Dendritic cell treated with granulocyte-macrophage colony-stimulating factor and Interleukin-4, amounts not matched to agents 40 ng/mL and 50 ng/mL, for 4 days (primary cell): ENCODE results near the gene DKK3.

Source experiments
- H3K27ac Mint-ChIP-seq: one replicate; pipeline ENCODE4 v1.8.0; 2022; ENCODE audit warnings: mild to moderate bottlenecking, mixed read lengths
- H3K27me3 Mint-ChIP-seq: one replicate; pipeline ENCODE4 v1.8.0; 2022; ENCODE audit warnings: mild to moderate bottlenecking, mixed read lengths
- H3K36me3 Mint-ChIP-seq: one replicate; pipeline ENCODE4 v1.8.0; 2022; ENCODE audit warnings: low read depth, mixed read lengths
- H3K4me1 Mint-ChIP-seq: one replicate; pipeline ENCODE4 v1.8.0; 2022; ENCODE audit warnings: low read depth, mixed read lengths
- H3K4me3 Mint-ChIP-seq: one replicate; pipeline ENCODE4 v1.8.0; 2022; ENCODE audit warnings: mild to moderate bottlenecking, moderate library complexity, mixed read lengths
- H3K9me3 Mint-ChIP-seq: one replicate; pipeline ENCODE4 v1.8.0; 2022; ENCODE audit warnings: mixed read lengths
- intact Hi-C: fragments of 100-400 bp; cut with micrococcal nuclease; formaldehyde crosslinking; loops from one replicate; pipeline ENCODE4 v1.15.0; 2022

The DKK3 gene

DNA sequence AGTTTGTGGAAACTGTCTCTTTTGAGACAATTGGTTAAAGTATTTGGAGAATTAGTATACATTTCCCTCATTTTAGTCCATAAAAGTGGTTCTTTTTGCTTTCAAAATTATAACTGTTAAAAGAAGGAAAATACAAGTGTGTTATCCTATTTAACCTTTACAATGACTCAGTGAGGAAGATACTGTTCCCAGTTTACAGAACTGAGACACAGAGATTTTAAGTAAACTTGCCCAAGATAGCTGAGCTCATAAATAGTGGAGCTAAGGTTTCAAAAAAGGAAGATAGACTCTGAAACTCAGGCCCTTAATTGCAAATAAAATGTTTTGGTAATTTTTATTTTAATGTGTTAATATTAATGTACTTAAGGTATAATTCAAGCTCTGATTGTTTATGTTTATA is 58.9 kb downstream of the DKK3 start:
- no peaks in the 10 kb centered on the region for H3K9me3 Mint-ChIP-seq
- H3K4me3 Mint-ChIP-seq, result no peak overlapping the region
- H3K27me3 Mint-ChIP-seq, result no peaks in the 10 kb centered on the region
- peaks cover 81% of the 10 kb centered on the region for H3K36me3 Mint-ChIP-seq
- H3K27ac Mint-ChIP-seq, result no peak overlapping the region
- no peaks in the 10 kb centered on the region for H3K4me1 Mint-ChIP-seq
- intact Hi-C loops, result no loop called here

DNA sequence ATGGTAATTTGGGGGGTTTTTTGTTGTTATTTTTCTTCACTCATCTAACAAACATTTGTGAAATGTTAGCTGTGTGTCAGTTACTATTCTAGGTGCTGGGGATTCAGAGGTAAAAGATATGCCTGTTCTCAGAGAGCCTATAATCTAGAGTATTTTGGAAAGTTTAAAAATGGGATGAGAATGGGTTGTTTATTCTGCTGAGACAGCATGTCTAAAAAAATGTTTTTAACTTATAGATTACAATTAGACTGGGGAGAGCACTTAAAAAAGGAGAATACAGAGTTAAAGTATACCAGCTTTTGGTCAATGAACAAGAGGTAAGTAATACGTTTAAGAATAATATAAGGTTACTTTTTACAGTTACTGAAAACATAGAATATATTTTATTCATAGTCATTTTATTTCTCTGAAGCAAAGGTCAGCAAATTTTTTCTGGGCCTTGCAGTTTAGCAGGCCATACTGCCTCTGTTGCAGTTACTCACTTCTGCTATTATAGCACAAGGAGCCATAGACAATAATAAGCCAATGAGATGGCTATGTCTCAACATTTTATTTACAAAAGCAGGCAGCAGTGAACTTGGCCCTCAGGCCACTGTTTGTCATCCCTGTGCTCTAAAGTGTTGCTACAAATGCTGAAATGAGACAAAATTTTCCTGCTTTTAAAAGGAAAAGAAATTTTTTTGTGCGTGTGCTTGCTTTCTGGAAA is 60.0 kb downstream of the DKK3 start:
- Mint-ChIP-seq H3K27ac (peak overlapping the region; percentile 42), H3K9me3 (no peaks in the 10 kb centered on the region), H3K36me3 (peaks cover 77% of the 10 kb centered on the region), H3K27me3 (no peaks in the 10 kb centered on the region), H3K4me1 (no peaks in the 10 kb centered on the region), H3K4me3 (no peak overlapping the region)
- intact Hi-C loops, result no loop called here

DNA sequence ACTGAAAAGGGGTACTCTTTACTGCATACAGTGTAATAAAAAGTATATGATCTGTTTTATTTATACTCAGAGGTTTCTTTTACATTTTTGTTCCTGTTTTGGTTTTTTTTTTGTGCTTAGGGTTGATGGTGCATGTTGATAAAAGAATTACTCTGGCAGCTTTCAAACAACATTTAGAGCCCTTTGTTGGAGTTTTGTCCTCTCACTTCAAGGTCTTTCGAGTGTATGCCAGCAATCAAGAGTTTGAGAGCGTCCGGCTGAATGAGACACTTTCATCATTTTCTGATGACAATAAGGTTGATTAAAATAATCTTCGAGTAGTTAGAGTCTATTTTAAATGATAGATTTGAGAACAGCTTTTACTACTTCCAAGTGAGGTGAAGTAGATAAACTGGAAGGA is 60.6 kb downstream of the DKK3 start:
- H3K27ac Mint-ChIP-seq, result peak overlapping the region; percentile 42
- H3K36me3 Mint-ChIP-seq, result peaks cover 77% of the 10 kb centered on the region
- no peaks in the 10 kb centered on the region for H3K4me1 Mint-ChIP-seq
- no peaks in the 10 kb centered on the region for H3K27me3 Mint-ChIP-seq
- H3K9me3 Mint-ChIP-seq, result no peaks in the 10 kb centered on the region
- intact Hi-C loops, result no loop called here
- no peak overlapping the region for H3K4me3 Mint-ChIP-seq

GRCh38 chr11:11946878-11947277 is 61.5 kb downstream of the DKK3 start:
- H3K9me3 Mint-ChIP-seq, result no peaks in the 10 kb centered on the region

GRCh38 chr11:11946180-11946579 is 62.2 kb downstream of the DKK3 start:
- intact Hi-C loops, result no loop called here
- Mint-ChIP-seq H3K36me3 (peaks cover 75% of the 10 kb centered on the region), H3K9me3 (no peaks in the 10 kb centered on the region), H3K27ac (no peak overlapping the region), H3K4me1 (no peaks in the 10 kb centered on the region), H3K4me3 (no peak overlapping the region), H3K27me3 (no peaks in the 10 kb centered on the region)

More at GRCh38 chr11:11946878-11947277, 61.5 kb downstream of the DKK3 start:
- Mint-ChIP-seq H3K27ac (no peak overlapping the region), H3K4me1 (no peaks in the 10 kb centered on the region), H3K36me3 (peaks cover 77% of the 10 kb centered on the region), H3K27me3 (no peaks in the 10 kb centered on the region), H3K4me3 (no peak overlapping the region)
- intact Hi-C loops, result no loop called here

DNA sequence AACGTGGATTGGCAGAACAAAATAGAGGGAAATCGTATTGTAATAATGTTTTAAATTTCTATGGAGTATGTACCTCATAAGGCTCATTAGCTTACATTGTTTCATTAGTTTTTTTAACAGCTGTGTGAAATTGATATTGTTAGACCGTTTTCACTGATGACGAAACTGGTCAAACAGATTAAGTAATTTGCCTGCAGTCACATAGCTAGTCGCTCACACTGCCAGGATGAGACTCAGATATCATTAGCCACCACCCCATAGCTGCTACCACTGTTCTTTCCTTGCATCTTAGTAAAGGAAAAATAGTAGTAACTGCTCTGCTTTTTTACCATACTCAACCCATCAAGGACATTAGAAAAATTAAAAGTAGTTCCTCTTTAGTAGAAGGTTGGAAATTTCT is 64.0 kb downstream of the DKK3 start:
- H3K27ac Mint-ChIP-seq, result no peak overlapping the region
- H3K4me3 Mint-ChIP-seq, result no peak overlapping the region
- H3K36me3 Mint-ChIP-seq, result peaks cover 77% of the 10 kb centered on the region
- no peaks in the 10 kb centered on the region for H3K4me1 Mint-ChIP-seq
- intact Hi-C loops, result no loop called here
- no peaks in the 10 kb centered on the region for H3K9me3 Mint-ChIP-seq
- H3K27me3 Mint-ChIP-seq, result no peaks in the 10 kb centered on the region

DNA sequence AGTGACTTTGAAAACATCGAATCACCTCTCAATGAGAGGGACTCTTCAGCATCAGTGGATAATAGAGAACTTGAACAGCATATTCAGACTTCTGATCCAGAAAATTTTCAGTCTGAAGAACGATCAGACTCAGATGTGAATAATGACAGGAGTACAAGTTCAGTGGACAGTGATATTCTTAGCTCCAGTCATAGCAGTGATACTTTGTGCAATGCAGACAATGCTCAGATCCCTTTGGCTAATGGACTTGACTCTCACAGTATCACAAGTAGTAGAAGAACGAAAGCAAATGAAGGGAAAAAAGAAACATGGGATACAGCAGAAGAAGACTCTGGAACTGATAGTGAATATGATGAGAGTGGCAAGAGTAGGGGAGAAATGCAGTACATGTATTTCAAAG is 65.8 kb downstream of the DKK3 start:
- intact Hi-C loops, result no loop called here
- no peaks in the 10 kb centered on the region for H3K9me3 Mint-ChIP-seq
- no peak overlapping the region for H3K4me3 Mint-ChIP-seq
- H3K27ac Mint-ChIP-seq, result no peak overlapping the region
- H3K27me3 Mint-ChIP-seq, result no peaks in the 10 kb centered on the region
- H3K36me3 Mint-ChIP-seq, result peaks cover 87% of the 10 kb centered on the region
- no peaks in the 10 kb centered on the region for H3K4me1 Mint-ChIP-seq

- no peaks in the 10 kb centered on the region for H3K4me1 Mint-ChIP-seq
- no peak overlapping the region for H3K27ac Mint-ChIP-seq
- H3K9me3 Mint-ChIP-seq, result no peaks in the 10 kb centered on the region
- peaks cover 87% of the 10 kb centered on the region for H3K36me3 Mint-ChIP-seq
- intact Hi-C loops, result no loop called here
- no peak overlapping the region for H3K4me3 Mint-ChIP-seq
- no peaks in the 10 kb centered on the region for H3K27me3 Mint-ChIP-seq
Measured at GRCh38 chr11:11940551-11940950, 67.9 kb downstream of the DKK3 start.

GRCh38 chr11:11937957-11938356 is 70.5 kb downstream of the DKK3 start:
- Mint-ChIP-seq H3K27ac (no peak overlapping the region), H3K4me1 (no peaks in the 10 kb centered on the region), H3K36me3 (peaks cover 90% of the 10 kb centered on the region), H3K9me3 (no peaks in the 10 kb centered on the region), H3K27me3 (no peaks in the 10 kb centered on the region), H3K4me3 (no peak overlapping the region)
- intact Hi-C loops, result no loop called here

GRCh38 chr11:11937433-11937832 is 71.0 kb downstream of the DKK3 start:
- H3K27ac Mint-ChIP-seq, result no peak overlapping the region
- H3K9me3 Mint-ChIP-seq, result no peaks in the 10 kb centered on the region
- H3K4me1 Mint-ChIP-seq, result no peaks in the 10 kb centered on the region
- no peak overlapping the region for H3K4me3 Mint-ChIP-seq
- peaks cover 90% of the 10 kb centered on the region for H3K36me3 Mint-ChIP-seq
- no peaks in the 10 kb centered on the region for H3K27me3 Mint-ChIP-seq
- intact Hi-C loops, result no loop called here

DNA sequence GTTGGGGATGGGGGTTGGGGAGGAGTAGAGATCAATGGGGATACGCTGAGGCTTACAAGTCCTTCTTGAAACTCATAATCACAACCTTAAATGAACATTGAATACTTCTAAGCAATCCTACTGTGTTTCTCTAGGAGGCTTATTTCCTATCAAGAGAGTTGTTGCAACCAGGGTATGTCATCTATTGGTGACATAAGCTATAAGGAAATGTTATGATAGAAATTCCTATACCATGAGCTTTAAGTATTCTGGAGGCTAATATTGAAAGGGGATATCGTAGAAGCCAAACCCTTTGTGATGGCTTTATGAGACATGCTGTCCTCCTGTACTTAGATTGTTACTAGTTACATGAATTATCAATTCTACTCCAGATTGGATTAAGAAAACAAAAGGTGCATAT is 72.9 kb downstream of the DKK3 start:
- Mint-ChIP-seq H3K4me1 (no peaks in the 10 kb centered on the region), H3K27ac (no peak overlapping the region), H3K36me3 (peaks cover 82% of the 10 kb centered on the region), H3K27me3 (no peaks in the 10 kb centered on the region), H3K4me3 (no peak overlapping the region), H3K9me3 (no peaks in the 10 kb centered on the region)
- intact Hi-C loops, result no loop called here

DNA sequence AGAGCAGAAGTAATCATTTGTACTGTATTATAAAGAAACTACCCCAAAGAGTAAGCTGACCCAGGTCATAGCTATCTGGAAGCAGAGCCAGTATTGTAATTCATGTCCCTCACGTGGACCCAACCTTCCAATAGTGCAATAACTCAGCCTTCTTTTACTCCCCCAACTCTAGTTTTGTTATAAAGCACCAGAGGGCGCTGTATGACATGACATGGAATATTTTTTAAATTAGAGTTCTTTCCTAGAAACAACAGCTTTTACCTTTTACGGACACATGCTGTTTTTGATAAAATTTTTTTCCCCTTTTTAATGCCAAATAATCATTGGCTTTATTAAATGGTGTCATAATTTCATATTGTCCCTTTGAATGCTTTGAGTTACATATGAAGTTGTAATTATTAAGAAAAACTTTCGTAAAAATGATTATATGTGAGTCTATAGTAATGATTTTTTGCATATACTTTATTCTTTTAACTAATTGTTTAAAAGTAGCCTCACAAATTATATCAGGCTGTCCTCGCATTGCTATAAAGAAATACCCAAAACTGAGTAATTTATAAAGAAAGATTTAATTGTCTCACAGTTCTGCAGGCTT is 76.9 kb downstream of the DKK3 start:
- no peak overlapping the region for H3K27ac Mint-ChIP-seq
- peaks cover 62% of the 10 kb centered on the region for H3K36me3 Mint-ChIP-seq
- H3K9me3 Mint-ChIP-seq, result no peaks in the 10 kb centered on the region
- intact Hi-C loops, result loop anchor here (1.0 to 5.0 kb wide), 2 partner anchors 113 to 351 kb away; no protein-coding TSS in a partner anchor
- peaks cover 3% of the 10 kb centered on the region for H3K4me1 Mint-ChIP-seq
- H3K4me3 Mint-ChIP-seq, result no peak overlapping the region
- no peaks in the 10 kb centered on the region for H3K27me3 Mint-ChIP-seq

GRCh38 chr11:11929920-11930319 is 78.5 kb downstream of the DKK3 start:
- H3K27me3 Mint-ChIP-seq, result no peaks in the 10 kb centered on the region
- peaks cover 67% of the 10 kb centered on the region for H3K36me3 Mint-ChIP-seq
- no peaks in the 10 kb centered on the region for H3K9me3 Mint-ChIP-seq
- H3K27ac Mint-ChIP-seq, result no peak overlapping the region
- intact Hi-C loops, result loop anchor here (5.0 kb wide), 1 partner anchor 352 kb away; no protein-coding TSS in a partner anchor
- peaks cover 12% of the 10 kb centered on the region for H3K4me1 Mint-ChIP-seq
- no peak overlapping the region for H3K4me3 Mint-ChIP-seq

DNA sequence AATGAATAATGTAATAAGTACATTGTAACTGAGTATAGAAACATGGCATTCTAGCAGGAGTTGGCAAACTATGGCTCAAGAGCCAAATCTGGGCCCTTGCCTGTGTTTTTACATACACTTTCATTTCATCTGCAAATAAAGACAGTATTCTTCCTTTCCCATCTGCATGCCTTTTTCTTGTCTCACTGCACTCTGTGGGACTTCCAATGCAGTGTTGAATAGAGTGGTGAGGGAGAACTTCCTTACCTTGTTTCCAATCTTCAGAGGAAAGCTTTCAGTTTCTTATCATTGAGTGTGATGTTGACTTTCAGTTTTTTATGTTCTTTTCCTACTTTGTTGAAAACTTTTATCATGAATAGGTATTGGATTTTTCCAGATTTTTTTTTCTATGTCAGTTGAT is 84.6 kb downstream of the DKK3 start:
- no peak overlapping the region for H3K4me3 Mint-ChIP-seq
- H3K4me1 Mint-ChIP-seq, result peaks cover 12% of the 10 kb centered on the region
- H3K9me3 Mint-ChIP-seq, result no peaks in the 10 kb centered on the region
- no peak overlapping the region for H3K27ac Mint-ChIP-seq
- intact Hi-C loops, result no loop called here
- peaks cover 57% of the 10 kb centered on the region for H3K36me3 Mint-ChIP-seq
- H3K27me3 Mint-ChIP-seq, result no peaks in the 10 kb centered on the region

GRCh38 chr11:11916981-11917399 is 91.4 kb downstream of the DKK3 start:
- no peak overlapping the region for H3K27ac Mint-ChIP-seq
- H3K36me3 Mint-ChIP-seq, result peaks cover 40% of the 10 kb centered on the region
- no peaks in the 10 kb centered on the region for H3K4me1 Mint-ChIP-seq
- no peaks in the 10 kb centered on the region for H3K27me3 Mint-ChIP-seq
- H3K4me3 Mint-ChIP-seq, result no peak overlapping the region
- intact Hi-C loops, result no loop called here
- no peaks in the 10 kb centered on the region for H3K9me3 Mint-ChIP-seq
